GM12878 (cell line): Measurements from ENCODE around the gene WDFY1.

Experiments
- ATF7 ChIP-seq: fragments of 450-650 bp; IDR thresholded peaks from 2 replicates; pipeline ENCODE4 v1.6.1; 2016; ENCODE audit warnings: low read depth, mild to moderate bottlenecking
- CTCF ChIP-seq, 3 experiments: IDR thresholded peaks in 2 of 3; conservative IDR thresholded peaks in 1 of 3; 2 replicates each; pipeline ENCODE4 v1.5.1; 2011; ENCODE audit warnings: low read depth in 3 of 3, low read length in 3 of 3, mild to moderate bottlenecking in 3 of 3, control low read depth in 2 of 3, moderate library complexity in 2 of 3, inconsistent platforms in 1 of 3, mixed read lengths in 1 of 3; ENCODE audit not compliant: control insufficient read depth in 2 of 3, insufficient read depth in 1 of 3; ENCODE audit errors: extremely low read depth in 1 of 3
- POLR2A ChIP-seq: IDR thresholded peaks from 2 replicates; pipeline ENCODE4 v1.6.1; 2011; ENCODE audit warnings: low read depth, mild to moderate bottlenecking, low read length
- TCF12 ChIP-seq: IDR thresholded peaks from 2 replicates; pipeline ENCODE4 v1.6.1; 2011; ENCODE audit warnings: low read depth, mild to moderate bottlenecking, low read length

DNA sequence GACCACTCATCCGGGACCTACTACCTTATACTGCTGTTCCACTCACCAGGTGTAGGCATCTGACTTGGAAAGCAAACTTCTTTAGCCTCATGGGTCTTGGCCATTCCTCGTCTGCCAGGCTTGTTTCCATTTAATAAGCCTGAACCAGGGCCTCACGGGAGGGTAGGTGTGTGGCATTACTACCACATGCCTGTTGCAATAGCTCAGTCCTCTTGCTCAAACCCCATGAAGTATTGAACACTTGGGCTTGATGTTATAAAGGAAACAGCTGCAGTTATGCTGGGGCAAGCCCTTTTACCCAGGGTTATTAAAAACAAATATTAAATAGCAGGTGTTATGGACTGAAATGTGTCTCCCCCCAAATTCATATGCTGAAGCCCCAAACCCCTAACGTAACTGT lies 33.3 kb upstream of the WDFY1 start:
- TF ChIP-seq CTCF (IDR thresholded peaks at IDR 0.05 in 2 of 3, conservative IDR thresholded peaks at IDR 0.05 in 1 of 3; ENCODE audit: control insufficient read depth in 2 of 3, extremely low read depth in 1 of 3, insufficient read depth in 1 of 3, low read depth in 3 of 3, low read length in 3 of 3) (no peak), ATF7 (no peak), TCF12 (no peak), POLR2A (no peak)
